ENCODE measurements around the gene NDUFS7.

DNA sequence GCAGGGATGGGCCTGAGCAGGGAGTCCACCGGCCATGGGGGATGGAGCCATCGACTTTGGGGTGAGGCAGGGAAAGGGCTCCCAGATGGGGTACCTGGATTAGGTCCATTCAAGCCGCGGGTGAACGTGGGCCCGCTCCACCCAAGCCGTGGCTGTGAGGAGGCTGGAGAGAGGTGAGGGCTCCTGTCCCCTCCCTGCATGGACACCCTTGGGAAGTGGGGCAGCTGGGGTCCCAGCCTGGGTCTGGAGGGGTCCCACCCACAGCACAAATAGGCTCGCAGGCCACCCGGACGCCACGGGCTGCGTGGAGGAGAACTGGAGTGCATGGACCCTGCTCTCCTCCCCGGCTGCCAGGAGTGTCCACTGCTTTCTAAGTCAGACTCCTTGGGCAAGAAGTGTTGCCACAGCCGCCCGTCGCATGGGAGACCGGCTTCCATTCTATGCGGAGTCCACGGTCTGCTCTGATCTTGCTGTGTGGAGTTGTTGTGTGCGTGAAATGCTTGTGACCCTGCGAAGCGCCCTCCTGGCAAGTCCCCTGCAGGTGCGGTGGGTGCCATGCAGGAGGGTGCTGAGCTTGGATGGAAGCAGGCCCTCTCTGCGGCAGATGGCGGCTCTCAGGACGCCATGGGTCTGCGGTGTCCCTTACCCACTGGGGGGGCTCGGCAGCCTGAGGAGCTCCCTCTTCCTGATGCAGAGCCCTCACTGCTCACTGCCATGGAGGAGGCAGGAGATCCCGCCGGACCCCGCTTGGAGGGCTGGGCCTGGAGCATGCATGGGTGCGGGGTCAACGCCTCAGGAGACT, 25.7 kb downstream of the NDUFS7 start:
- TF ChIP-seq, protein P1, sequence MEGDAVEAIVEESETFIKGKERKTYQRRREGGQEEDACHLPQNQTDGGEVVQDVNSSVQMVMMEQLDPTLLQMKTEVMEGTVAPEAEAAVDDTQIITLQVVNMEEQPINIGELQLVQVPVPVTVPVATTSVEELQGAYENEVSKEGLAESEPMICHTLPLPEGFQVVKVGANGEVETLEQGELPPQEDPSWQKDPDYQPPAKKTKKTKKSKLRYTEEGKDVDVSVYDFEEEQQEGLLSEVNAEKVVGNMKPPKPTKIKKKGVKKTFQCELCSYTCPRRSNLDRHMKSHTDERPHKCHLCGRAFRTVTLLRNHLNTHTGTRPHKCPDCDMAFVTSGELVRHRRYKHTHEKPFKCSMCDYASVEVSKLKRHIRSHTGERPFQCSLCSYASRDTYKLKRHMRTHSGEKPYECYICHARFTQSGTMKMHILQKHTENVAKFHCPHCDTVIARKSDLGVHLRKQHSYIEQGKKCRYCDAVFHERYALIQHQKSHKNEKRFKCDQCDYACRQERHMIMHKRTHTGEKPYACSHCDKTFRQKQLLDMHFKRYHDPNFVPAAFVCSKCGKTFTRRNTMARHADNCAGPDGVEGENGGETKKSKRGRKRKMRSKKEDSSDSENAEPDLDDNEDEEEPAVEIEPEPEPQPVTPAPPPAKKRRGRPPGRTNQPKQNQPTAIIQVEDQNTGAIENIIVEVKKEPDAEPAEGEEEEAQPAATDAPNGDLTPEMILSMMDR (IDR thresholded peaks at IDR 0.05), result no peak
- no peak for TF ChIP-seq POLR2A (IDR thresholded peaks at IDR 0.05)
